ENCODE results near the gene KRT6A. TPM values are rescaled to one million over a fixed set of nuclear protein-coding genes. Genes with fewer than 3 reads are reported as not detected.

KRT6A gene
- polyA plus RNA-seq, 2 of the 4 experiments (the other 2 are of a cell fraction) = 0.04 to 0.14 TPM

GRCh38 chr12:52515319-52515646, 22.2 kb upstream of the KRT6A start:
- Histone ChIP-seq H3K4me3 (no peak overlapping the region), H3K4me2 (no peak overlapping the region), H3K4me1 (no peaks in the 10 kb centered on the region), H3K27ac (no peak overlapping the region), H3K9me3 (peaks cover 12% of the 10 kb centered on the region)
- TF ChIP-seq ZSCAN20 (CRISPR knock-in tag; IDR thresholded peaks at IDR 0.05) = no peak
- no peak for TF ChIP-seq EHF (CRISPR knock-in tag; IDR thresholded peaks at IDR 0.05)
- no peak for TF ChIP-seq RAD21 (conservative IDR thresholded peaks at IDR 0.05 in 1 of 2, IDR thresholded peaks at IDR 0.05 in 1 of 2)
- TF ChIP-seq HOXB5 (CRISPR knock-in tag; IDR thresholded peaks at IDR 0.05) = no peak
- no peak for TF ChIP-seq MYC (IDR thresholded peaks at IDR 0.05; ENCODE audit: borderline replicate concordance, low read length)
- no peak for TF ChIP-seq ZFP36 (IDR thresholded peaks at IDR 0.05; ENCODE audit: borderline replicate concordance, partially characterized antibody)
- no peak for TF ChIP-seq TFCP2L1 (CRISPR knock-in tag; IDR thresholded peaks at IDR 0.05)
- TF ChIP-seq ESRRA (IDR thresholded peaks at IDR 0.05; ENCODE audit: borderline replicate concordance, low read length) = no peak
- no peak for TF ChIP-seq MAZ (IDR thresholded peaks at IDR 0.05; ENCODE audit: borderline replicate concordance, low read depth, low read length)
- TF ChIP-seq PHF8 (IDR thresholded peaks at IDR 0.05; ENCODE audit: borderline replicate concordance, low read depth) = no peak
- no peak for TF ChIP-seq POLR2A (IDR thresholded peaks at IDR 0.05; ENCODE audit: low read length)
- TF ChIP-seq KDM5A (IDR thresholded peaks at IDR 0.05) = no peak
- no peak for TF ChIP-seq HOXA7 (CRISPR knock-in tag; IDR thresholded peaks at IDR 0.05)
- no peak for TF ChIP-seq RFX5 (IDR thresholded peaks at IDR 0.05)
- TF ChIP-seq EP300 (IDR thresholded peaks at IDR 0.05) = no peak
- TF ChIP-seq FOSB (CRISPR knock-in tag; IDR thresholded peaks at IDR 0.05) = no peak
- TF ChIP-seq ATOH8 (CRISPR knock-in tag; IDR thresholded peaks at IDR 0.05; ENCODE audit: low read depth) = no peak
- TF ChIP-seq BHLHE40 (IDR thresholded peaks at IDR 0.05; ENCODE audit: low read depth, low read length) = no peak
- no peak for FAIRE-seq
- 95% methylated on average over 1 of the region's 1 CpG for WGBS (ENCODE audit: missing lambda C conversion rate)
- no peak for DNase-seq (ENCODE audit: low read depth in 1 of 2, low spot score in 1 of 2)
- CTCF ChIA-PET = interaction anchor here (0.6 to 2.9 kb wide), 7 partner anchors 9 to 465 kb away, joined by 3 to 10 read pairs (median 5); no protein-coding TSS in a partner anchor
- POLR2A ChIA-PET = no interaction called here
- ATAC-seq = no peak

- ChIA-PET POLR2A (no interaction called here), CTCF (interaction anchor here (0.6 to 2.9 kb wide), 7 partner anchors 15 to 466 kb away, joined by 3 to 10 read pairs (median 4); no protein-coding TSS in a partner anchor)
- no peak overlapping the region for H3K27ac ChIP-seq
- no peak for DNase-seq (ENCODE audit: low read depth in 1 of 2, low spot score in 1 of 2)
- H3K4me2 ChIP-seq = no peak overlapping the region
- peaks cover 13% of the 10 kb centered on the region for H3K9me3 ChIP-seq
- no peak overlapping the region for H3K4me3 ChIP-seq
- ATAC-seq = no peak
- TF ChIP-seq JUNB (IDR thresholded peaks at IDR 0.05) (no peak), ZSCAN20 (CRISPR knock-in tag; IDR thresholded peaks at IDR 0.05) (no peak), RAD21 (conservative IDR thresholded peaks at IDR 0.05 in 1 of 2, IDR thresholded peaks at IDR 0.05 in 1 of 2) (no peak), E2F6 (IDR thresholded peaks at IDR 0.05; ENCODE audit: borderline replicate concordance, low read depth) (no peak), RNF2 (IDR thresholded peaks at IDR 0.05; ENCODE audit: borderline replicate concordance, low read depth) (no peak), ESRRA (IDR thresholded peaks at IDR 0.05; ENCODE audit: borderline replicate concordance, low read length) (no peak), REST (IDR thresholded peaks at IDR 0.05) (no peak), CEBPB (IDR thresholded peaks at IDR 0.05) (no peak), NR3C1 (IDR thresholded peaks at IDR 0.05) (no peak), RARB (CRISPR knock-in tag; IDR thresholded peaks at IDR 0.05) (no peak), CBX8 (IDR thresholded peaks at IDR 0.05) (no peak), HES2 (IDR thresholded peaks at IDR 0.05) (no peak), USF2 (IDR thresholded peaks at IDR 0.05) (no peak)
- WGBS (ENCODE audit: missing lambda C conversion rate) = 90% methylated on average over 8 of the region's 14 CpGs
- H3K4me1 ChIP-seq = no peaks in the 10 kb centered on the region
- FAIRE-seq = no peak
Observed at GRCh38 chr12:52514471-52515318, 21.6 kb upstream of the KRT6A start.
